Chondrocyte (in vitro differentiated cells): ENCODE data around the gene HNRNPDL. TPM values are rescaled to one million over a fixed set of nuclear protein-coding genes. Genes with fewer than 3 reads are reported as not detected.
A peak's percentile ranks its signal among the peaks of the same experiment; 100 is the strongest.
"Not testable (repeated sequence)": the region's sequence is repeated elsewhere in the genome, so short reads cannot be mapped to it uniquely, and the experiment has no call there.

Source experiments
- DNase-seq: peaks from one replicate; pipeline ENCODE4 v3.0.0; 2021; ENCODE audit warnings: mixed read lengths, low spot score
- H3K27ac Mint-ChIP-seq: one replicate; pipeline ENCODE4 v1.8.0; 2021; ENCODE audit warnings: mild to moderate bottlenecking, moderate library complexity, mixed read lengths; ENCODE audit not compliant: unreplicated experiment
- H3K27me3 Mint-ChIP-seq: 2 replicates; pipeline ENCODE4 v1.8.0; 2021; ENCODE audit warnings: low read depth, mixed read lengths
- H3K36me3 Mint-ChIP-seq: 2 replicates; pipeline ENCODE4 v1.8.0; 2021; ENCODE audit warnings: low read depth, mixed read lengths
- H3K4me1 Mint-ChIP-seq: 2 replicates; pipeline ENCODE4 v1.8.0; 2021; ENCODE audit warnings: low read depth, mild to moderate bottlenecking, mixed read lengths
- H3K4me3 Mint-ChIP-seq: one replicate; pipeline ENCODE4 v1.8.0; 2021; ENCODE audit warnings: mild to moderate bottlenecking, moderate library complexity, mixed read lengths; ENCODE audit not compliant: unreplicated experiment
- H3K9me3 Mint-ChIP-seq: 2 replicates; pipeline ENCODE4 v1.8.0; 2021; ENCODE audit warnings: low read depth, mixed read lengths
- long read RNA-seq: library from polyadenylated mRNA; stranded (forward); transcript quantifications from one replicate; pipeline ENCODE4 v2.0.0, GENCODE V29; 2021
- total RNA-seq: library from RNA; stranded (reverse); gene quantifications from 3 replicates; pipeline ENCODE4 v1.2.1, GENCODE V29; 2021
- TF ChIP-seq, protein P1 (sequence below): fragments of 200-600 bp; sonication (generic); IDR thresholded peaks from 2 replicates; pipeline ENCODE4 v1.5.0; 2021; ENCODE audit warnings: antibody characterized with exemption, mild to moderate bottlenecking, moderate library complexity

Gene HNRNPDL
- total RNA-seq, result 206 to 325 TPM (median 211 TPM) in 3 replicates
- long read RNA-seq, transcript HNRNPDL-201 (8 exons, 3,781 nt), result major isoform, 110 of 251 reads
- long read RNA-seq, transcript HNRNPDL-204 (7 exons, 2,404 nt), result minor isoform, 46 of 251 reads
- long read RNA-seq, transcript HNRNPDL-202 (9 exons, 1,402 nt), result minor isoform, 28 of 251 reads
- long read RNA-seq, partial matches to known transcripts, result 42 of 251 reads
- long read RNA-seq, other reads (novel, unspliced or antisense), result 23 of 251 reads

DNA sequence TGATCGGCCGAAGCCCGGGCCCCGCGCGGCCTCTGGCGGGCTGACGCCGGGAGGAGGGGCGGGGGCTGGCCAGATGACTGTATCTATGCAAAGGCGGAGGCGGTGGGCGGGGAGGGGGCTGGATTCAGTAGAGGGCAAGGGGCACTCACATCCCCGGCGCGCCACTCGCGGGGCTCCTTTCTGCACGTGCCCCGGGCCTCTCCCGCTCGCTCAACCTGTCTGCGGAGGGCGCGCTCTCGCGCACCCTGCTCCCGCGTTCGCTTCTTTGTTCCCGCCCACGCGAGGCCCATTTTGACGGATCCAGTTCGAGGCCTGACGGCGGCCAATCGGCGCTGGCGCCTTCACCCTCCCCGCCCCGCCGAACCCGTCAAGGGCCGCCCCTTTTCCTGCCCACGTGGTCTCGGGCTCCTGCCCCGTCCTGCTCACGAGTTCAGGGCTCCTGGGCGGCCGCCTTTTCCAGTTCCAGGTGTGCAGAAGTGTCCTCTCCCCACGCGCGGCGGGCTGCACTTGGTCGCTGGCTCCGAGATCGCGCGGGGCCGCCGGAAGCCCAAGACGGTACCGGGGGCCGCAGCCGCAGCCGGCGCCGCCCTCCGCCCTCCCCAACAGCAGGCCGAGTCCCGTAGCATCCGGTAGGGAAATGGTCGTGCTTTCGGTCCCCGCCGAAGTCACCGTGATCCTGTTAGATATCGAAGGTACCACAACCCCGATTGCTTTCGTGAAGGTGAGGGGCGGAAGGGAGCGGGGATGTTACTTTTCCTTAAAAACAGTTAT is at the start of gene HNRNPDL, which contains the start of gene ENOPH1:
Gene HNRNPDL, minus strand, starts transcription at position 270 of the 771 bp plus-strand sequence. CDS start 772 bp downstream, outside the sequence.
Gene ENOPH1, plus strand, starts transcription at position 398 of the 771 bp plus-strand sequence. Its CDS starts 240 bp downstream, at position 638.
- Mint-ChIP-seq H3K4me3 (peak within 1 kb of the TSS; percentile 99), H3K4me1 (peaks cover 56% of the 10 kb centered on the region), H3K36me3 (peaks cover 32% of the 10 kb centered on the region), H3K9me3 (no peaks in the 10 kb centered on the region), H3K27ac (peak within 1 kb of the TSS; percentile 100), H3K27me3 (no peaks in the 10 kb centered on the region)
- DNase-seq, result peak; percentile 99
- TF ChIP-seq, protein P1, sequence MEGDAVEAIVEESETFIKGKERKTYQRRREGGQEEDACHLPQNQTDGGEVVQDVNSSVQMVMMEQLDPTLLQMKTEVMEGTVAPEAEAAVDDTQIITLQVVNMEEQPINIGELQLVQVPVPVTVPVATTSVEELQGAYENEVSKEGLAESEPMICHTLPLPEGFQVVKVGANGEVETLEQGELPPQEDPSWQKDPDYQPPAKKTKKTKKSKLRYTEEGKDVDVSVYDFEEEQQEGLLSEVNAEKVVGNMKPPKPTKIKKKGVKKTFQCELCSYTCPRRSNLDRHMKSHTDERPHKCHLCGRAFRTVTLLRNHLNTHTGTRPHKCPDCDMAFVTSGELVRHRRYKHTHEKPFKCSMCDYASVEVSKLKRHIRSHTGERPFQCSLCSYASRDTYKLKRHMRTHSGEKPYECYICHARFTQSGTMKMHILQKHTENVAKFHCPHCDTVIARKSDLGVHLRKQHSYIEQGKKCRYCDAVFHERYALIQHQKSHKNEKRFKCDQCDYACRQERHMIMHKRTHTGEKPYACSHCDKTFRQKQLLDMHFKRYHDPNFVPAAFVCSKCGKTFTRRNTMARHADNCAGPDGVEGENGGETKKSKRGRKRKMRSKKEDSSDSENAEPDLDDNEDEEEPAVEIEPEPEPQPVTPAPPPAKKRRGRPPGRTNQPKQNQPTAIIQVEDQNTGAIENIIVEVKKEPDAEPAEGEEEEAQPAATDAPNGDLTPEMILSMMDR, result no peak

DNA sequence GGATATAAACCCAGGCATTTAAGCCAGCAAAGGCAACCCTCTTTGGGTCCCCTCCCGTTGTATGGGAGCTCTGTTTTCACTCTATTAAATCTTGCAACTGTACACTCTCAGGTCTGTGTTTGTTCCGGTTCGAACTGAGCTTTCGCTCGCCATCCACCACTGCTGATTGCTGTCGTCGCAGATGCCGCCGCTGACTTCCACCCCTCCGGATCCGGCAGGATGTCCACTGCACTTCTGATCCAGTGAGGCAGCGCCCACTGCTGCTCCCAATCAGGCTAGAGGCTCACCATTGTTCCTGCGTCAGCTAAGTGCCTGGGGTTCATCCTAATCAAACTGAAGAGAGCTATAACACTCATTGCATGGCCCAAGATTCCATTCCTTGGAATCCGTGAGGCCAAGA is 49.3 kb upstream of the HNRNPDL start:
- no peak overlapping the region for H3K4me3 Mint-ChIP-seq
- H3K27me3 Mint-ChIP-seq, result no peaks in the 10 kb centered on the region
- no peak overlapping the region for H3K27ac Mint-ChIP-seq
- TF ChIP-seq, protein P1, result no peak
- no peaks in the 10 kb centered on the region for H3K36me3 Mint-ChIP-seq
- DNase-seq, result no peak
- H3K9me3 Mint-ChIP-seq, result no peaks in the 10 kb centered on the region
- H3K4me1 Mint-ChIP-seq, result no peaks in the 10 kb centered on the region

DNA sequence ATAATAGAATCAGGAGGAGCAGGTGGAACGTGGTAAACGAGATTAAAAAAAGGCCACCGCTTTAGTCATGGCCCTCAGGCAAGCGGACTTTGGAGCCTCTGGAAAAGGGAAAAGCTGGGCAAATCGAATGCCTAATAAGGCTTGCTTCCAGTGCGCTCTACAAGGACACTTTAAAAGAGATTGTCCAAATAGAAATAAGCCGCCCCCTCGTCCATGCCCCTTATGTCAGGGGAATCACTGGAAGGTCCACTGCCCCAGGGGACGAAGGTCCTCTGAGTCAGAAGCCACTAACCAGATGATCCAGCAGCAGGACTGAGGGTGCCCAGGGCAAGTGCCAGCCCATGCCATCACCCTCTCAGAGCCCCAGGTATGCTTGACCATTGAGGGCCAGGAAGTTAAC is 47.2 kb upstream of the HNRNPDL start:
- H3K36me3 Mint-ChIP-seq, DNase-seq, H3K27ac Mint-ChIP-seq, H3K27me3 Mint-ChIP-seq, H3K4me3 Mint-ChIP-seq, H3K4me1 Mint-ChIP-seq, H3K9me3 Mint-ChIP-seq: not testable (repeated sequence)

DNA sequence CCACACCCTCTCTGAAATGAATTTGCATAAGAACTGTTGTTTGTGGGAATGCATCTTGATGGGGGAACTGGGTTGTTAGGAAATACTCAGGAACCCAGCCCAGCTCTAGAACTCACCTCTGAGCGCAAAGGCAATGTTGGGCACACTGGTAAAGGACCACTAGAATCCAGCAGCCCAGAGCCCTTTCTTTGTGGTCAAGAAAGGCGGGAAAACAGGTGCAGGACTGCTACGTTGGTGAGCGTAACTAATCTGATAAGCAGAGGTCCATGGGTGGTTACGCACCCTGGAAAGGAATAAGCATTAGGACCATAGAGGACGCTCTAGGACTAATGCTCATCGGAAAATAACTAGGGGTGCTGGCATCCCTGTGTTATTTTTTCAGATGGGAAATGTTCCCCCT is 45.7 kb upstream of the HNRNPDL start:
- H3K4me3 Mint-ChIP-seq, H3K36me3 Mint-ChIP-seq, H3K9me3 Mint-ChIP-seq, H3K4me1 Mint-ChIP-seq, H3K27me3 Mint-ChIP-seq, H3K27ac Mint-ChIP-seq, DNase-seq: not testable (repeated sequence)

DNA sequence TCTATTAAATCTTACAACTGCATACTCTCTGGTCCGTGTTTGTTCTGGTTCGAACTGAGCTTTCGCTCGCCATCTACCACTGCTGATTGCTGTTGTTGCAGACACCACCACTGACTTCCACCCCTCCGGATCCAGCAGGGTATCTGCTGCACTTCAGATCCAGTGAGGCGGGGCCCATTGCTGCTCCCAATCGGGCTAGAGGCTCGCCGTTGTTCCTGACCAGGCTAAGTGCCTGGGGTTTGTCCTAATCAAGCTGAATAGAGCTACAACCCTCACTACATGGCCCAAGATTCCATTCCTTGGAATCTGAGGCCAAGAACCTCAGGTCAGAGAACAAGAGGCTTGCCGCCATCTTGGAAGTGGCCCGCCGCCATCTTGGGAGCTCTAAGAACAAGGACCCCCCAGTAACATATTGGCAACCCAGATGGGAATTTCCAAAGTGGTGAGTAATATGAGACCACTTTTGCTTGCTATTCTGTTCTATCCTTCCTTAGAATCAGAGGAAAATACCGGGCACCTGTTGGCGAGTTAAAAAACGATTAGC is 43.4 kb upstream of the HNRNPDL start:
- Mint-ChIP-seq H3K27ac (no peak overlapping the region), H3K36me3 (no peaks in the 10 kb centered on the region), H3K4me3 (no peak overlapping the region), H3K27me3 (no peaks in the 10 kb centered on the region), H3K4me1 (no peaks in the 10 kb centered on the region), H3K9me3 (no peaks in the 10 kb centered on the region)
- TF ChIP-seq, protein P1, result no peak
- no peak for DNase-seq

DNA sequence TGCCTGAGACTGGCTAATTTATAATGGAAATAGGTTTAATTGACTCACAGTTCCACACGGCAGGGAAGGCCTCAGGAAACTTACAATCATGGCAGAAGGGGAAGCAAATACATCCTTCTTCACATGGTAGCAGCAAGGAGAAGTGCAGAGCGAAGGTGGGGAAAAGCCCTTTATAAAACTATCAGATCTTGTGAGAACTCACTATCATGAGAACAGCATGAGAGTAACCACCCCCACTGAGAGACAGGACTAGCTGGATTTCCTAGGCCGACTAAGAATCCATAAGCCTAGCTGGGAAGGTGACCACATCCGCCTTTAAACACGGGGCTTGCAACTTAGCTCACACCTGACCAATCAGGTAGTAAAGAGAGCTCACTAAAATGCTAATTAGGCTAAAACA is 42.8 kb upstream of the HNRNPDL start:
- not testable (repeated sequence) for H3K27ac Mint-ChIP-seq, H3K4me1 Mint-ChIP-seq, H3K9me3 Mint-ChIP-seq, DNase-seq, H3K4me3 Mint-ChIP-seq, H3K36me3 Mint-ChIP-seq, H3K27me3 Mint-ChIP-seq
